ENCODE data around the gene C19orf81.

C19orf81 gene

GRCh38 chr19:50659318-50660087 lies 10.3 kb downstream of the C19orf81 start:
- DNase-seq = no peak

GRCh38 chr19:50660088-50660366 lies 10.8 kb downstream of the C19orf81 start:
- DNase-seq = no peak

- no peak for DNase-seq
These were observed 11.8 kb downstream of the C19orf81 start for GRCh38 chr19:50661023-50661422.

- no peak for DNase-seq
These were observed 12.8 kb downstream of the C19orf81 start for GRCh38 chr19:50661766-50662650.

- no peak for DNase-seq
These were observed 13.6 kb downstream of the C19orf81 start for GRCh38 chr19:50662651-50663481.

- no peak for DNase-seq
These were observed 14.2 kb downstream of the C19orf81 start for GRCh38 chr19:50663482-50663790.

DNA sequence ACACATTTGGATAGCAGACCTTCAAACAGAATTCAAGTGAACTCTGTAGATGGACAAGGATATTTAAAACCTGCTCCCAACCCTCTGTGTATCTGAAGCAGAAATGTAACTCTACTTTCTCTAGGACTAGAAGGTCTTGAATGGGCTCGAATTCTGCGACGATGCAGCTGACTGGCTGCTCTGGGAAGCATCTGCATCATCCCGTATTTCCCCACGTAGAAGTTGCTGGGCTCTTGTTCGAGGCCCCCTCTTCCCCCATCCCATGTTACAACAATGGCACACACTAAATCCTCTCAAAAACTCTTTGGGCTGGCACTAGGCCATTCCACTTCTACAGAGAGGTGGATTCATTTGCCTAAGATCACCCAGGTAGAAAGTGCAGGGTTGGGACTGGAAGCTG lies 15.0 kb downstream of the C19orf81 start:
- no peak for DNase-seq

DNA sequence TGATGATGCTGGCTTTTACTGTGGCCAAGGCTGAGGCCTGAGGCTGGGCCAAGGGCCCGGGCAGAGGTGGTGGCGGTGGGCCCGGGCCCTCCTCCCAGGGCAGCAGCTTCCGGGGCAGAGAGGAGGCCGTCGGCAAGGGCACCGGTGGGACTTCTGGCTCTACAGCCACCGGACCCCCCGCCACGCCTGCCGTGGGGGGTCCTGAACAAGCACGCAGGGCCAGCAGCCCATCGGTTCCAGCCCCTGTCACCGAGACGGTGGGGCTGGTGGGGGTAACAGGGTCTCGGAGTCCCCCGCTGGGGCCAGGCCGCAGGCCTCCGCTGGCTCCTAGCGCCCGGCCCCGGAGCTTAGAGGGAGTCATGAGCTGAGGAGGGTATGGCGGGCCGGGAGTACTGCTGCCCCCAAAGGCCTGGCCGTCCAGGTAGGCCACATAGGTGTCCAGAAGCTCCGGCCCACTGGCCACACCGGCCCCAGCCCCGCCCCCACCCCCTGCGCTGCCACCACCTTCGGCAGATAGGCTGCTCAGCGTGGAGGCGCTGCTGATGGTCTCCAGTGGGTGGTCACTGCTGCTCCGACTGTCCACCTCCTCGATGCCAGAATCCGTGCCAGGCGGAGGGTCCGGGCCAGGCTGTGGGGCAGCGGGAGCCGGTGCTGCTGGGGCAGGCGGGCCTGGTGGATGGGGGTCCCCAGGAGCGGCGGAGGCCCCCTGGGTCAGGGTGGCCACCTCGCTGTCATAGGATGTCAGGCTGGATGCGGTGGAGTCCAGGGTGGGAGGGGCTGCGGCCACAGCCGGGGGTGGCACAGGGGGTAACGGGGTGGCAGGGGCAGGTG lies 17.3 kb downstream of the C19orf81 start:
- no peak for DNase-seq

DNA sequence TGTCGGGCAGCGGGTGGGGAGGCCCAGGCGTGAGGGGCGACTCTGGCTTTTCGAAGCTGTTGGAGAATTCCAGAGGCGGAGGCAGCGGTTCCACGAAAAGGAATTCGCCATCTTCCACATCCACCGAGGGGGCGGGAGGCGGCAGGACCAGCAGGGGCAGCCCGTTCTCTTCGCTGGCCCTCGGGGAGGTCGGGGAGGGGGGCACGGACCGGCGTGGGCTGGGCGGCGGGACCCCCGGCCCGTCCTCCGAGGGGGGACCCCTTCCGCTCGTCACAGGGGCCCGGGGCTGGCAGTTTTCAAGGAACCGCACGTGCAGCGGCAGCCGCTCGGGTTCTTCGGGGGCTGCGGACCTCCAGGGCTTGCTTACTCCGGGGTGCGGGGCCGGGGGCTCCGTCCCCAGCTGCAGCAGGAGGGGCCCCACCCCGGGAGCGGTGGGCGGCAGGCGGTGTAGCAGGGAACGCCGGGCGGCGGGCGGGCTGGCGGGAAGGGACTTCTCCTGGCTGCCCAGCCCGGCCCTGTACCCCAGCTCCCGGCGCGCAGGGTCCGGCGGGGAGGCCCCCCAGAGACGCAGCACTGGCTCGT lies 18.0 kb downstream of the C19orf81 start:
- no peak for DNase-seq

GRCh38 chr19:50667759-50668231 lies 18.6 kb downstream of the C19orf81 start:
- no peak for DNase-seq

DNA sequence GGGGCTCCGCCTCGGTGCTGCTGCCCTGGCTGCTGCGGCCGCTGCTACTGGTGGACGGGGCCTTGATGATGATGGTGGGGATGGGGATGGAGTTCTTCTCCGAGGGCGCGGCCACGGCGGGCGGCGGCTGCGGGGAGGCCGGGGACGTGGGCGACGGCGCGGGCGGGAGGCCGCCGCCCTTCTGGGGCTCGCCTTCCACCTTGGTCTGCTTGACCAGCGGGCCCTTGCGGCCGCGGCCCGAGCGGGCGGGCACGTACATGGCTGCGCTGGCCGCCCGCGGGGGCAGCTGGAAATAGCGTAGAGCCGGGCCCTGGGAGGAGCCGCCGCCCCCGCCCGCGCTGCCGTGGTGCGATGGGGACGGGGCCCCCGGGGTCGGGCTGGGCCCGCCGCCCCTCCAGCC lies 19.2 kb downstream of the C19orf81 start:
- no peak for DNase-seq

GRCh38 chr19:50668879-50669278 lies 19.6 kb downstream of the C19orf81 start:
- no peak for DNase-seq

GRCh38 chr19:50669302-50670101 lies 20.3 kb downstream of the C19orf81 start:
- no peak for DNase-seq

GRCh38 chr19:50670102-50670380 lies 20.8 kb downstream of the C19orf81 start:
- DNase-seq = no peak

- DNase-seq = no peak
These were observed 23.9 kb downstream of the C19orf81 start for GRCh38 chr19:50673118-50673517.

DNA sequence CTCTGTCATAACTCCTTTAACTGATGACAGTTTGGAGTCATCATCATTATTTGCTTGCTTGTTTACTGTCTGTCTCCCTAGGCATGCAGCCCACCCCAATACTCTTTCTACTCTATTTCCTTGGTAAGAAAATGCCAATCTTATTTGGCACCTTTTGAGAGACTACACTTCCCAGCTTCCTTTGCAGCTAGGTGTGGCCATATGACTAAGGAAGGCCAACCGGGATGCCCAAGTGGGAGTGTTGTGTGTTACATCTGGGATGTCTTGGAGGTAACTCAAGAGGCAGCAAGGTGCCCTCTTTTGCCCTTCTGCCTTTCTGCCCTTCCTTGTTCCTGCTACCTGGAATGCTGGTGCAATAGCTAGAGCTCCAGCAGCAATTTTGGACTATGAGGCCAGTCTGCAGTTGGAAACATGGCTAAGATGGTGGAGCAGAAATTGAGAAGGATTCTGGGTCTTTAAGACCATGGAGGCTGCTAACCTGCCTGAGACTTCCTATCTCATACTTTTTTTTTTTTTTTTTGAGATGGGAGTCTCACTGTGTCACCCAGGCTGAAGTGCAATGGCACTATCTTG lies 27.5 kb downstream of the C19orf81 start:
- no peak for DNase-seq

GRCh38 chr19:50677636-50678035 lies 28.4 kb downstream of the C19orf81 start:
- no peak for DNase-seq

GRCh38 chr19:50678323-50678722 lies 29.1 kb downstream of the C19orf81 start:
- DNase-seq = no peak

DNA sequence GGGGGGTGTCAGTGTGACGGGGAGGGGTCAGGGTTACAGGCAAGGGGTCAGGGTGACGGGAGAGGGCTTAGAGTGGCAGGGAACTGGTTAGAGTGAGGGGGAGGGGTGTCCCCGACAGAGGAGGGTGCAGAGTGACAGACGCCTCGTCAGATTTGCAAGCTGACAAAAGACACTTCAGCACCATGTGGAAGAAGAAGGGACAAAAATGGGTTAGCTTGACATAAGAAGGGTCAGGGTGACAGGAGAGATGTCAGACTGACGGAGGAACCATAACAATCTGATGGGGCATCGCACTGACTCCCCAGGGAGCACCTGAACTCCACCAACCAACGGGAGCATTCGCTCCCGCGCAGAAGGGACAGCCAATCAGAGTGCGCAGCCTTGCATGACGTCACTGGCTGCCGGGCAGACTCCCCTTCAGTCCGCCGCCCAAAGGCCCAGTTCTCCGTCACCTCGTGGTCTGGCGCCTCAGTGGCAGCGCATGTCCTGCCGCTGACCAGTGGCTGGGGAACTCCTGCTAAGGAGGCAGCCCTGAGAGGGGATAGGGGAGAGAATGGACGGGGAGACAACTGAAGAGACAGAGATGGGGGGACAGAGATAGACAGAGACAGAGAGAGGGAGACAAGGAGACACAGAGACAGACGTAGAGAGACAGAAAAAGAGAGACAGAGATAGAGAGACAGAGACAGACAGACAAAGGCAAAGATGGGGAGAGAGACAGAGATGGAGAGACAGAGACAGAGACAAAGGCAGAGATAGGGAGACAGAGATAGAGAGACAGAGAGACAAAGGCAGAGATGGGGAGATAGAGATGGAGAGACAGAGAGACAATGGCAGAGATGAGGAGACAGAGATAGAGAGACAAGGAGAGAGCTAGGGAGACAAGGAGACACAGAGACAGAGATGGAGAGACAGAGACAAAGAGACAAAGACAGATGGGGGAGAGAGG lies 30.2 kb downstream of the C19orf81 start:
- DNase-seq = no peak

Measured in NCI-H2107 (cell line).